Liver (tissue), 3 donors: ENCODE data around the gene MAPRE2.

ENCODE experiments used
- ATF3 ChIP-seq: IDR thresholded peaks from 2 replicates; pipeline ENCODE4 v1.6.1; 2016; ENCODE audit warnings: antibody characterized with exemption
- CTCF ChIP-seq: fragments of 150-350 bp; IDR thresholded peaks from 2 replicates; pipeline ENCODE4 v1.5.1; 2017; ENCODE audit warnings: improper control_type of control experiment, low read depth, low read length; ENCODE audit not compliant: missing input control
- HNF4A ChIP-seq, 2 donors: conservative IDR thresholded peaks; 2 replicates each; pipeline ENCODE4 v1.6.1; 2016; ENCODE audit warnings: antibody characterized with exemption in 2 of 2, mild to moderate bottlenecking in 2 of 2
- JUND ChIP-seq, 2 donors: IDR thresholded peaks; 2 replicates each; pipeline ENCODE4 v1.6.1; 2016; ENCODE audit warnings: antibody characterized with exemption in 2 of 2
- MAX ChIP-seq: IDR thresholded peaks from 2 replicates; pipeline ENCODE4 v1.6.1; 2016; ENCODE audit warnings: antibody characterized with exemption
- RAD21 ChIP-seq, 2 donors: IDR thresholded peaks; 2 replicates each; pipeline ENCODE4 v1.6.1; 2016; ENCODE audit warnings: antibody characterized with exemption in 2 of 2, mild to moderate bottlenecking in 2 of 2
- REST ChIP-seq: IDR thresholded peaks from 2 replicates; pipeline ENCODE4 v1.6.1; 2016; ENCODE audit warnings: antibody characterized with exemption, mild to moderate bottlenecking
- RXRA ChIP-seq, 2 donors: IDR thresholded peaks; 2 replicates each; pipeline ENCODE4 v1.6.1; 2017 to 2018; ENCODE audit warnings: antibody characterized with exemption in 2 of 2, mild to moderate bottlenecking in 1 of 2
- YY1 ChIP-seq: IDR thresholded peaks from 2 replicates; pipeline ENCODE4 v1.6.1; 2016; ENCODE audit warnings: antibody characterized with exemption, mild to moderate bottlenecking
- donor health status: healthy.
- donor health status: healthy.

GRCh38 chr18:34999756-35000289 lies 41.4 kb upstream of the MAPRE2 start:
- TF ChIP-seq MAX: no peak
- TF ChIP-seq CTCF: no peak
- no peak for TF ChIP-seq HNF4A (conservative IDR thresholded peaks at IDR 0.05)
- no peak for TF ChIP-seq YY1
- TF ChIP-seq JUND (IDR thresholded peaks at IDR 0.05): no peak
- no peak for TF ChIP-seq RXRA (IDR thresholded peaks at IDR 0.05)
- no peak for TF ChIP-seq ATF3
- TF ChIP-seq RAD21 (IDR thresholded peaks at IDR 0.05): no peak
- no peak for TF ChIP-seq REST
